ENCODE data around the gene SLCO3A1.
A peak's percentile ranks its signal among the peaks of the same experiment; 100 is the strongest.
"Not testable (repeated sequence)": the region's sequence is repeated elsewhere in the genome, so short reads cannot be mapped to it uniquely, and the experiment has no call there.

The SLCO3A1 gene

GRCh38 chr15:92044203-92044909, 190.8 kb downstream of the SLCO3A1 start:
- DNase-seq, result no peak

DNA sequence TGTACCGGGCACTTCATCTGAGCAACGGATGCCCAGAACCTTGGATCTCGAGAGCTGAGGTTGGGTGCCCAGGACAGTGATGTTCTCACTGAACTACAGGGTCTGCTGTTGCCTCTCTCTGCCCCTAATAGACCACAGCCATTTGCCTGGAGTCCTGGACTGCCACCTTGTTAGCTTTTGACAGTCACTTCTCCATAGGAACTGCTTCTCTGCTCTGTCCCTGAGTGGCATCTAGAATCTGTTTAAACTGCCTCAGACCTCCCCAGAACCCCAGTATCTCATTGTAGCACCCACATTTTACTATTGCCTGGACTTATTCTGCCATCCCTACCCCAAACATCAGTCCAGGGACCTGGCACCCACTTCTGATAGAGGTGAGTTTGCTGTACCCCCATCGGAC, 194.4 kb downstream of the SLCO3A1 start:
- DNase-seq, result no peak

- DNase-seq, result no peak
These were observed 195.2 kb downstream of the SLCO3A1 start for GRCh38 chr15:92048739-92049138.

DNA sequence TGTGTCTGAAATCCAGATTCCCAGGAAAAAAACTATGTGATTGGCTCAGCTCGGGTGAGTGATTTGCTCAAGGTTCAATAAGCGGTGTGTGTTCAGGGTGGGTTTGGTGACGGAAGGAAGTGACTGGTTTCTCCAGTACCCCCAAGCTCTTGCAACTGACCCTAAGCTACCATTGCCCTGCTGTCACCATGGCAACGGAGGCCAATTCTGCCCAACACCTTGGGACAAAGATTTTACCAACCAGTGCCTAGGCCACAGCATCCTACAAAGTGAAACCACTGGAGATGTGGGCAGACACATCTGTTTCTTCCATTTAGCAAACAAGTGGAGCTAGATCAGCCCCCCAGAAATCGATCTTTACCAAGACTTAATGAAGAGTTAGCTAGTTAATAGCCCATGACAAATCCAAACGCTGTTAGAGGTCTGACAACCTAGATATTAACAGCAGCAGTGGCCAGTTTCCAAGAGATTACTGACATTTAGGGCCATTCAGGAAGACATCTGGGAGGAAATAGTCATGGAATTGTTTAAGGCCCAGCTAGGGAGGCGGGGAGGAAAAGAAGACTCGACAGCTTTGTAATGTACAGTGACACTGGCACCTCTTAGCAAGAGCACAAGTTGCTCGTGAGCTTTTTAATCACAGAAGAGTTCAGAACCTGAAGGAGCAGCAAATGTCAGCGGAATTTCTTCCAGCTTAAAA, 195.9 kb downstream of the SLCO3A1 start:
- peak in 1 of 2 experiments; percentile 52 for DNase-seq

DNA sequence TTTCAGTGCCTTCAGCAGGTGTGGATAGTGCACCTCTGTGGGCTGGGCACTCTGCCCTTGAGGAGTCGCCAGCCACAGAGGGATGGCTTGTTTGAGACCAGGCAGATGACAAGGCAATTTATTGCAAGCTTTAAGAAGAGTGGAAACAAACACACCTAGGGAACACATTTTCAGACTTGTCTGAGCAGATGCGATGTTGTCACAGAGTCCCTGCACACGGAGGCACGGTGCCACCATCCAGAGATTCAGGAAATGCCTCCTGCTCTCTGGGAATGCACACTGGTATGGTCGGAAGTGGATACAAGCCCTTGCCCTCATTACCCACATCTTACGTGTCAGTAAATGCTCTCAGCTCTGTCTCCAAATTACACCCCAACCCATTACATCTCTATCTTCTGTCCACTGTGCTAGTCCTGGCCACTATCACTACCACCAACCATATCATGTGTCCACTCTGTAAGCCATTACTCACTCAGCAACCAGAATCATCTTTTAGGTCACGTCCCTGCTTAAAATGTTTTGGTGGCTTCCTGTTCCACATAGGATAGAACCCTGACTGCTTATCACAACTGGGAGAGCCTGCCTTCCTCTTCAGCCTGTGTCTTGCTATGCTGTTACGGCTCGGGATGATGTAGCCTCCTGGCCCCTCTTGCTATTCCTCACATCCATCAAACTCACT, 196.9 kb downstream of the SLCO3A1 start:
- no peak for DNase-seq

DNA sequence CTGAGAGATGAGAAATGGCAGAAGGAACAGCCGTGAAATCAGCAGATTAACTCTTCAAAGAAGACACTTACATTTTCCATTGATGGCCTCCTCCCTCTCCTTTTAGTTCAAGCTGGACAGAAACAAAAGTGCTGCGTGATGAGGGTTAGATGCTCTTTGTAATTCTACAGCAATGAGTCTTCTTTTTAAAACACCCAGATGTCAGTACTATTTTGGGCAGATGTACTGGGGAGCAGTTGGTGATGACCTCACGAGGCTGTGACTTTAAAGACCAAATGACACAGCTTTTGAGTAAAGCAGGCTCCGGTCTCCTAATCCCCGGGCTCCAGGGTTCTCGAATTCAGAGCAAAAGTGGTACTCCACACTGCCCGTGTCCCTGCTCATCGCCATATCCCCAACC, 198.2 kb downstream of the SLCO3A1 start:
- peak; percentile 47 to 75 for DNase-seq

DNA sequence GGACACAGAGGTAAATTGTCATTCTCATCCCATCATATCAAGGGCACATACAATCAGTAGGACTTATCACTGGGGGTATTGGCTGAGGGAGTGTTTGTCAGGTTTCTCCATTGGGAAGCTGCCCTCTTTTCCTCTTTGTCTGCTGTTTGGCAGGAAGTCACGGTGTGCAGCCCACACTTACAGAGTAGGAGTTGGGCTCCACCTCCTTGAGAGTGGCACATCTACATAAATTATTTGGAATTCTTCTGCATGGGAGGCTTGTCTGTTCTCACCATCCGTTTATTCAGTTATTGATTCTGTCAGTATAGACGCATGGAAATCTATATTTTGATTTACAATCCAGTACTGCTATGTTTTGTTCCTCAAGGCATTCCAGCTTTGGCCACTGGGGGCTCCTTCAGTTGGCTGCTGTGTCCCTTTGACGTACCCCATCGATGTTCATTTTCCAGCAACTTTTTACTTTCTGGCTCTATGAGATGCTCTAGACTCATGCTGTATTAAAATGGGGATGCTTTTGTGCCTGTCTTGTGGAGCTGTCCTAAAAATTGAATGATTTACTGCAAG, 200.3 kb downstream of the SLCO3A1 start:
- DNase-seq, result peak in 1 of 2 experiments; percentile 7

DNA sequence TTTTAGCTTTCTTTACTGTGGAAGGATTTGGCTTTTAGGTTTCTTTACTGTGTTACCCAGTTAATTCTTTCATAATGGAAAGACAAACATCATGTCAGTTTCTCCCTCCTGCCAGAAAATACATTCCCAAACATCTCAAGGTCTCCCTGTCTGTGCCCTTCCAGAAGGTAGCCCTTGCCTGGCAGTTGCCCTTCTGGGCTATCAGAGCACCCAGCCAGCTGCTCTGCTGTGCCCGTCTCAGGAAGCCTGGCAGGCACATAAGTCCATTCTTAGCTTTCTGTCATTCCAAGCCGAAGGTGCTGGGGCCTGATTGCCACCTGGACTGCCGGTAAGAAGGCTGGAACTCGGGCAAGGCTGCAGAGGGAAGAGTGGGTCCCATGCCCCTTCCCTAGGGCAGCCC, 203.4 kb downstream of the SLCO3A1 start:
- peak in 1 of 2 experiments; percentile 41 for DNase-seq

- DNase-seq, result peak; percentile 92
These were observed 205.8 kb downstream of the SLCO3A1 start for GRCh38 chr15:92059036-92059970.

GRCh38 chr15:92059971-92060311, 206.4 kb downstream of the SLCO3A1 start:
- not testable (repeated sequence) for DNase-seq

GRCh38 chr15:92061511-92062195, 208.1 kb downstream of the SLCO3A1 start:
- peak in 1 of 2 experiments; percentile 42 for DNase-seq

DNA sequence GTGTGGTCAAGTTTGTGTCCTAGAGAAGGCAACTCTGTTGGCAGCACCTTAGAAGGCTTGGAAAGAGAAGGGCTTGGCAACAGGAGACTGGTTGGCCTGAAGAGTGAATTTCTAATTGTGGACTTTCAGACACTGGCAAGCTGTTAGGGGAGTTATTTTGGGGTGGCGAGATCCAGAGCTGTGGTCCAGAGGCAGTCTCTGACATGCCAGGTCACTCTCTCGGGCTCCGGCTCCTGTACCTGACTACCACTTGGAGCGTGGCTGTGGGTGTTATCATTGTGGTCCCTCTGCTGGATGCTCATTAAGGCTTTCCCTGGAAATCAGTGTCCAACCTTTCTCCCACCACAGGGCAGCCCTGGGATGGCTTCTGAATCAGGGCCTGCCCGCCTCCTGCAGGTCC, 209.0 kb downstream of the SLCO3A1 start:
- DNase-seq, result no peak

DNA sequence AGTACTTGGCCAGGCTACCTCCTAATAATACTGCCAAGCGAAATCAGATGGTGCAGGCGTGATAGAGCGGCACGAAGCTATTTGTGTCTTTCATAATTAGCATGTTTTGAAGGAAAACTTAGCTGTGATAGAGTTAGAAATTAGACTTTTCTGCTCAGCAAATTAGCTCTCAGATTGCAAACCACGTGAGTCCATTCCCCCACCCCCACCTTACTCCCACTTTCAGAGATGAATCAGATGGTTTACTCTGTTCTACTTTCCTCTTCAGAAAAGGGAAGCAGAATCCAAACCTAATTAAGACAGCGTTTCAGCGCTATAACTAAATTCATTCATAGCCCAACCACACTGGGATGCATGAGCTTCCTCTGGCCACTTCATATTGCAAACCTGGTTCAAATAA, 214.6 kb downstream of the SLCO3A1 start:
- no peak for DNase-seq

GRCh38 chr15:92069308-92070250, 216.1 kb downstream of the SLCO3A1 start:
- no peak for DNase-seq

GRCh38 chr15:92070251-92070650, 216.7 kb downstream of the SLCO3A1 start:
- DNase-seq, result not testable (repeated sequence)

DNA sequence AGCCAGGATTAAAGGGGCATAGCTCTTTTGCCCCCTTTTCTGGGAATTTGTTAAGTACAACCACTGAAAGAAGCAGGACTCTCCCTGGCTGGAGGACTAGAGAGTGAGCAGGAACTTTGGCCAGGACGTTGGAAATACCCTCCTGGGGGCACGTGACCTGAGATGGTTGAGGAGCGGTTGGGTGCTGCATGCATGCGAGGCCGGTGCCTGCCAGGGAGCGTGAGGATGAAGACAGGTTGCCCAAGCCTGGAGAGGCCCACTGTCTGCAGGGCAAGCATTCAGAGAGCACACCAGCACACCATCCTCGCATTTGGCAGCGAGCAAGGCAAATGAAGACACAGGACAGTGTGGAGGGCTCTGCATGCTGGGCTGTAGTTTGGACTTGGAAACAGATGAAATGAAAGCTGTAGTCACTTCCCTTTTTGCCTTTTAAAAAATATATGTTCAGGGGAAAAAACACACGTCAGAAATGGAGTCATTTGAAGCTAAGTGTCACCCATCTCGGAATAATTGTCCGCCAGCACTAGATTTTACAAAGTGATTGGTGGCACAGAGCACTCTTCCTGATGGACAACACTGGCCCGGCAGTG, 217.6 kb downstream of the SLCO3A1 start:
- no peak for DNase-seq

GRCh38 chr15:92073044-92073785, 219.7 kb downstream of the SLCO3A1 start:
- DNase-seq, result no peak

- no peak for DNase-seq
These were observed 220.6 kb downstream of the SLCO3A1 start for GRCh38 chr15:92074101-92074500.

DNA sequence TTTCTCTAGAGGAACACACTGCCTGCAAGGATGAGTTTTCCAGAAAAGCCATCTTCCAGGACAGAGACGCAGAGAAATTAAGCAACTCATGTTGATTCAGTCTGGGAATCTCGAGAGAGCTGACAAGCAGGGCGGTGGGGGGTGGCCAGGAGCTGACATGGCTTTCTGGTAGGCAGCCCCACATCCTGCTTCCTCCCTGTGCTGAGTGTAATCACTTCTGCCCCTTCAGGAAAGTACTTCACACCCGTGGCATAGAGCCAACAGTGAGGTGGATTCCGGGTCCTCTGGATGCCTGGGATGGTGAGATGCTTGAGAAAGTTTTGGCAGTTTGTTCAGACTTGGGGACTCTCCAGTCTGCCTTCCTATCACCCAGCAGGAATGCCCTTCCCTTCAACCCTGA, 221.1 kb downstream of the SLCO3A1 start:
- DNase-seq, result peak in 1 of 2 experiments; percentile 32

DNA sequence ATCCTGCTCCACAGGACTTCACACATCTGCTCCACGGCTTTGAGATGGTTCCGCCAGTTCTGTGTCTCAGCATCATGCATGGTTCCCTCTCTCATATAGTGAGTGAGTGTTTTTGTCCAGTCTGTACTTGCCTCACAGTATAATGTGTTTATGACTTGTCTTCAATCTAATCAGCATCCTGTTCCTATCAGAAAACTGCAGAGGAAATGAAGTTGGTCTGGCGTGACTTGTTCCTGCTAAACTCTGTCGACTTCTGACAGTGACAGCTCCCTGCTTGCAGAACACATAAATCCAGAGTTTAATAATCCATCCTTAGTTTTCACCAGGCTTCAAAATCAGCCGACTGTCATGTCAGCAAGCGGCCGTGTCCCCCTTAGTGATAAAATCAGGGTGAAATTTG, 222.3 kb downstream of the SLCO3A1 start:
- no peak for DNase-seq

Data from NCI-H524 (cell line).